OCI-LY7 (cell line): ENCODE data around the gene SAP30BP. TPM values are rescaled to one million over a fixed set of nuclear protein-coding genes. Genes with fewer than 3 reads are reported as not detected.

Experiments
- BruUV-seq: library from RNA; stranded (reverse); fragments of 400-500 nt; replicated peaks from 2 replicates; lab custom pipeline; 2021; lab: Mats Ljungman, UMichigan
- CTCF ChIA-PET: fragments of 300-600 bp; sonication (Branson Sonifier 250); formaldehyde crosslinking; loops from one replicate; lab custom pipeline; 2022; ENCODE audit warnings: antibody characterized with exemption; ENCODE audit not compliant: unreplicated experiment; lab: Charles Lee
- POLR2A ChIA-PET: fragments of 300-600 bp; sonication (Branson Sonifier 250); formaldehyde crosslinking; loops from one replicate; lab custom pipeline; 2022; ENCODE audit warnings: antibody characterized with exemption; lab: Charles Lee
- DNase-seq: peaks from one replicate; pipeline ENCODE4 v3.0.0-alpha.2; 2015; ENCODE audit warnings: low spot score
- H2AFZ ChIP-seq: fragments of 200-600 bp; sonication (generic), shearing (Covaris generic); 2 replicates; pipeline ENCODE4 v1.6.1; 2014; ENCODE audit warnings: mild to moderate bottlenecking, antibody characterized with exemption, low read length, moderate library complexity
- H3K27ac ChIP-seq: fragments of 200-600 bp; sonication (generic); 2 replicates; pipeline ENCODE4 v1.5.1; 2014; ENCODE audit warnings: mixed run types, low read depth, mild to moderate bottlenecking, moderate library complexity, low read length, inconsistent platforms; ENCODE audit not compliant: poor library complexity, severe bottlenecking
- H3K36me3 ChIP-seq: fragments of 200-600 bp; sonication (generic); 2 replicates; pipeline ENCODE4 v1.6.1; 2014; ENCODE audit warnings: mild to moderate bottlenecking, antibody characterized with exemption, low read length, moderate library complexity, mixed read lengths; ENCODE audit not compliant: insufficient read depth
- H3K4me1 ChIP-seq: fragments of 200-600 bp; sonication (generic); 2 replicates; pipeline ENCODE4 v1.5.1; 2014; ENCODE audit warnings: mild to moderate bottlenecking, low read length; ENCODE audit not compliant: insufficient read depth, poor library complexity, severe bottlenecking
- H3K4me2 ChIP-seq: fragments of 200-600 bp; sonication (generic); 2 replicates; pipeline ENCODE4 v1.6.1; 2014; ENCODE audit warnings: mild to moderate bottlenecking, low read length
- H3K4me3 ChIP-seq: fragments of 200-600 bp; sonication (generic); 2 replicates; pipeline ENCODE4 v1.5.1; 2014; ENCODE audit warnings: mild to moderate bottlenecking, low read depth, low read length; ENCODE audit not compliant: poor library complexity, severe bottlenecking
- H3K79me2 ChIP-seq: fragments of 200-600 bp; sonication (generic); 2 replicates; pipeline ENCODE4 v1.6.1; 2016; ENCODE audit warnings: low read depth, mild to moderate bottlenecking, low read length, moderate library complexity, mixed read lengths; ENCODE audit not compliant: insufficient read depth
- H3K9me2 ChIP-seq: fragments of 200-600 bp; sonication (generic); 2 replicates; pipeline ENCODE4 v1.6.1; 2016; ENCODE audit warnings: mild to moderate bottlenecking, low read length, mixed read lengths; ENCODE audit not compliant: insufficient read depth
- H3K9me3 ChIP-seq: fragments of 200-600 bp; sonication (generic); 2 replicates; pipeline ENCODE4 v1.6.1; 2014; ENCODE audit warnings: mild to moderate bottlenecking, mixed run types, low read length, mixed read lengths
- H4K20me1 ChIP-seq: fragments of 200-600 bp; sonication (generic); 2 replicates; pipeline ENCODE4 v1.6.1; 2014; ENCODE audit warnings: mild to moderate bottlenecking, antibody characterized with exemption, low read length, moderate library complexity, mixed read lengths; ENCODE audit not compliant: insufficient read depth
- CTCF ChIP-seq: fragments of 200-600 bp; sonication (generic); conservative IDR thresholded peaks from 2 replicates; pipeline ENCODE4 v1.5.1; 2014; ENCODE audit warnings: mild to moderate bottlenecking, antibody characterized with exemption, low read length, moderate library complexity, mixed read lengths
- EZH2phosphoT487 ChIP-seq: fragments of 200-600 bp; sonication (generic); IDR thresholded peaks from 2 replicates; pipeline ENCODE4 v1.6.1; 2018; ENCODE audit warnings: low read depth, borderline replicate concordance, mild to moderate bottlenecking, mixed run types, antibody characterized with exemption, low read length, moderate library complexity, mixed read lengths
- intact Hi-C: fragments of 100-400 bp; cut with micrococcal nuclease; formaldehyde crosslinking; loops from one replicate; pipeline ENCODE4 v1.10.0; 2022; ENCODE audit not compliant: unreplicated experiment
- total RNA-seq, 2 experiments: library from RNA; depleted of rRNA in 1 of 2; stranded (reverse); fragments of >200 nt in 1 of 2; shearing (Covaris generic) in 1 of 2; gene quantifications; 2 replicates each; pipeline ENCODE4 v1.2.3, GENCODE V29; 2014 to 2022

SAP30BP gene
- total RNA-seq, 2 experiments from 2014 or later, result 127 to 187 TPM

GRCh38 chr17:75748706-75749105 lies 81.6 kb downstream of the SAP30BP start:
- no peak for DNase-seq
- Histone ChIP-seq H3K9me2 (no peaks in the 10 kb centered on the region), H4K20me1 (no peaks in the 10 kb centered on the region), H3K4me2 (no peak overlapping the region), H3K4me1 (peaks cover 37% of the 10 kb centered on the region), H3K79me2 (no peaks in the 10 kb centered on the region), H3K9me3 (no peaks in the 10 kb centered on the region), H3K36me3 (no peaks in the 10 kb centered on the region), H2AFZ (no peak overlapping the region), H3K27ac (no peak overlapping the region), H3K4me3 (no peak overlapping the region)
- intact Hi-C loops, result loop anchor here (1.0 to 2.0 kb wide), 3 partner anchors 73 to 224 kb away; partner anchors contain the start of gene LLGL2
- TF ChIP-seq EZH2phosphoT487 (no peak), CTCF (no peak)
- POLR2A ChIA-PET, result interaction anchor here (0.6 to 1.2 kb wide), 4 partner anchors 11 to 103 kb away, joined by 3 to 13 read pairs (median 4); a partner anchor contains a TSS
- CTCF ChIA-PET, result interaction anchor here (0.6 to 4.2 kb wide), 12 partner anchors 10 to 147 kb away, joined by 3 to 35 read pairs (median 6); partner anchors contain the start of gene SMIM5
- BruUV-seq, result no TSS peak

DNA sequence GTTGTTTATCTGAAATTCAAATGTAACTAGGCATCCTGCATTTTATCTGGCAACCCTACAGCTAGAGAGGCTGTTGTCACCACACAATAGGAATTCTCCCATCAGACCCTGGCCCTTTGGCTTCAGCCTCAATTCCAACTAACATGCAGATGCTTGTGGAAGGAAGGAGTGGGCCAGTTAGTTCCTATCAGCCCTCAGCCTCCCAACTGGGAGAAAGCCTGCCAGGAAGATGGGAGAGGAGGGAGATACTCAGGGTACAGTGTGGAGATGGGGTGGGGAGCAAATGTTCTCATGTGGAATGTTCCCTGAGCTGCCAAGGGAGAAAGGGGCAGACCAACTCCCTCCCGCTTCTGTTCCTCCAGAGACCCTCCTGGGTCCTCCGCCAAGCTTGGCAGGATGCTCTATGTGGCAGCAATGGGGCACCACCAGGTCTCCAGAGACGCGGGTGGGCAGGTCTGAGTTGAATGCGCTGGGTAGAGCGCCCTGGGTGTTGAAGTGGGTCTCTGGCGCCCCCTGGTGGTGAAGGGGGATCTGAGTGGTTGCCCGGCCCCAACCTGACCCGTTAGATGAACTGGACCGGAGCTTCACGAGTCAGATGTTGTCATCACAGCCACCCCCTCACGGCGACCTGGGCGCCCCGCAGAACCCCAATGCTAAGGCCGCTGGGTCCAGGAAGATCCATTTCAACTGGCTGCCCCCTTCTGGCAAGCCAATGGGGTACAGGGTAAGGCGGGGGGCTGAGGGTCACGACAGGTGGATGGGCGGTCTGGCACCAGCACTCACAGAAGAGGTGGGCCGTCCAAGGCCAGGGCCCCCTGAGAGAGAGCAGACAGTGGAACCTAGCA lies 82.6 kb downstream of the SAP30BP start:
- Histone ChIP-seq H3K4me3 (no peak overlapping the region), H3K9me3 (no peaks in the 10 kb centered on the region), H3K36me3 (no peaks in the 10 kb centered on the region), H3K27ac (no peak overlapping the region), H3K79me2 (no peaks in the 10 kb centered on the region), H2AFZ (peak overlapping the region; percentile 57), H3K4me1 (peaks cover 45% of the 10 kb centered on the region), H3K9me2 (no peaks in the 10 kb centered on the region), H3K4me2 (peak overlapping the region; percentile 50), H4K20me1 (no peaks in the 10 kb centered on the region)
- peak; percentile 92 for DNase-seq
- peak; percentile 100 for TF ChIP-seq CTCF
- TF ChIP-seq EZH2phosphoT487, result no peak
- POLR2A ChIA-PET, result interaction anchor here (0.5 to 1.4 kb wide), 4 partner anchors 12 to 189 kb away, joined by 3 to 5 read pairs (median 4); partner anchors contain the start of gene SMIM5
- intact Hi-C loops, result loop anchor here (1.0 to 5.0 kb wide), 5 partner anchors 98 to 322 kb away; partner anchors contain the start of gene LLGL2
- no TSS peak for BruUV-seq
- CTCF ChIA-PET, result interaction anchor here (0.7 to 4.2 kb wide), 11 partner anchors 12 to 243 kb away, joined by 3 to 35 read pairs (median 5); partner anchors contain the start of gene SMIM5
